Esophagus squamous epithelium (tissue), 4 donors: Measurements from ENCODE around the gene ASIC2.

Experiments
- CTCF ChIP-seq, 6 experiments: fragments of 450-650 bp in 4 of 6; fragments of 200-600 bp in 2 of 6; sonication (generic) in 2 of 6; IDR thresholded peaks; one replicate each; pipeline ENCODE4 v1.5.1; 2016 to 2019; ENCODE audit warnings: antibody characterized with exemption in 6 of 6, mild to moderate bottlenecking in 4 of 6, moderate library complexity in 4 of 6
- POLR2A ChIP-seq, 4 donors: fragments of 450-650 bp; IDR thresholded peaks; one replicate each; pipeline ENCODE4 v1.6.1; 2017; ENCODE audit warnings: antibody characterized with exemption in 4 of 4, mild to moderate bottlenecking in 4 of 4, moderate library complexity in 3 of 4

- no peak for TF ChIP-seq POLR2A (IDR thresholded peaks at IDR 0.05)
- TF ChIP-seq CTCF (IDR thresholded peaks at IDR 0.05) = no peak
Observed at GRCh38 chr17:32998887-32999228, 294.2 kb downstream of the ASIC2 start.
